BJ (cell line): ENCODE data around the gene ARHGEF28. TPM values are rescaled to one million over a fixed set of nuclear protein-coding genes. Genes with fewer than 3 reads are reported as not detected.

ENCODE experiments used
- CTCF ChIA-PET: fragments of 350-600 bp; formaldehyde crosslinking; extraction: SDS; loops from one replicate; lab custom pipeline; 2021; ENCODE audit warnings: antibody characterized with exemption, inconsistent platforms; lab: Yijun Ruan, JAX
- POLR2A ChIA-PET: fragments of 300-600 bp; sonication (Branson Sonifier 250); formaldehyde crosslinking; extraction: SDS; loops from one replicate; lab custom pipeline; 2021; ENCODE audit warnings: antibody characterized with exemption; lab: Charles Lee
- DNase-seq: peaks from one replicate; pipeline ENCODE4 v3.0.0-alpha.2; 2011; ENCODE audit warnings: low read depth
- H3K27me3 ChIP-seq: 2 replicates; pipeline ENCODE4 v1.6.0; 2011; ENCODE audit warnings: low read length; ENCODE audit not compliant: control insufficient read depth, insufficient read depth
- H3K36me3 ChIP-seq: 2 replicates; pipeline ENCODE4 v1.5.1; 2011; ENCODE audit warnings: low read length; ENCODE audit not compliant: control insufficient read depth, insufficient read depth
- H3K4me3 ChIP-seq: 2 replicates; pipeline ENCODE4 v1.5.1; 2011; ENCODE audit warnings: low read depth, mild to moderate bottlenecking, control low read depth, low read length
- CTCF ChIP-seq: IDR thresholded peaks from 2 replicates; pipeline ENCODE4 v1.5.1; 2011; ENCODE audit warnings: low read depth, mild to moderate bottlenecking, control low read depth, inconsistent platforms, low read length, moderate library complexity; ENCODE audit not compliant: insufficient read depth
- polyA plus RNA-seq: library from polyadenylated mRNA; depleted of rRNA; stranded (reverse); fragments of >200 nt; gene quantifications from 2 replicates; pipeline ENCODE4 v1.2.3, GENCODE V29; 2011

Gene ARHGEF28
- polyA plus RNA-seq, 1 experiment: 2.8 TPM

DNA sequence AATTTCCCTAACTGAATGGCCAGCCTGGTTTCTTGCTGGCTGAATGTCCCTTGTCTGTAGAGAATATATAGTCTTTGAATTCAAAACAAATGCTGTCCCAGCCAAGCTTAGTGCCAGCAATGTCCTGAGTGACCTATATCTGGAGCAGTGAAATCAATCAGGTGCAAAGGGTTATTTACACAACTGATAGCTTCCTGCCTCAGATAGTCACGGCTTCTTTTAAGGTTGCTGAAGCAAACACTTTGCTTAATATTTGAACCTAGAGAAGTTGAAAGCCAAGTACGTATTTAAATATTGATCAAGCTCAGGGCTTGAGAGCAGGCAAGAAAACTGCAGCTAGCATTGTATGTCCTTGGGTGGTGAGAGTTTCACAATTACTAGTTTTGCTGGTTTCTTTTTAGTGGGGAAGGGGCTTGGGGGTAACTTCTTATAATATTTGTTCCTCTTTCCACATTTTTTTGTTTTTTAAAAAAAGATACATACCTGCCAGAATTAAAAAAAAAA, 2.0 kb upstream of the ARHGEF28 start:
- TF ChIP-seq CTCF: no peak
- Histone ChIP-seq H3K27me3 (no peaks in the 10 kb centered on the region), H3K4me3 (no peak overlapping the region), H3K36me3 (no peaks in the 10 kb centered on the region)
- DNase-seq: no peak
- POLR2A ChIA-PET: no interaction called here
- CTCF ChIA-PET: interaction anchor here (0.6 to 2.4 kb wide), 2 partner anchors 28 to 69 kb away, joined by 3 to 7 read pairs; no protein-coding TSS in a partner anchor

GRCh38 chr5:73624888-73625287, 1.1 kb upstream of the ARHGEF28 start:
- H3K36me3 ChIP-seq: no peaks in the 10 kb centered on the region
- no peak for TF ChIP-seq CTCF
- no peak for DNase-seq
- ChIA-PET CTCF (interaction anchor here (0.6 to 2.4 kb wide), 2 partner anchors 29 to 68 kb away, joined by 3 to 7 read pairs; no protein-coding TSS in a partner anchor), POLR2A (no interaction called here)
- H3K4me3 ChIP-seq: no peak overlapping the region
- no peaks in the 10 kb centered on the region for H3K27me3 ChIP-seq

- ChIA-PET CTCF (interaction anchor here (0.7 to 2.4 kb wide), 2 partner anchors 68 to 158 kb away, joined by 5 to 7 read pairs; no protein-coding TSS in a partner anchor), POLR2A (no interaction called here)
- Histone ChIP-seq H3K4me3 (peak overlapping the region; percentile 61), H3K36me3 (no peaks in the 10 kb centered on the region), H3K27me3 (no peaks in the 10 kb centered on the region)
- no peak for DNase-seq
- no peak for TF ChIP-seq CTCF
Observed at GRCh38 chr5:73625372-73625943, 538 bp upstream of the ARHGEF28 start.

- no peaks in the 10 kb centered on the region for H3K36me3 ChIP-seq
- ChIA-PET CTCF (interaction anchor here (0.9 to 1.5 kb wide), 3 partner anchors 9 to 35 kb away, joined by 3 to 6 read pairs (median 4); no protein-coding TSS in a partner anchor), POLR2A (no interaction called here)
- no peaks in the 10 kb centered on the region for H3K27me3 ChIP-seq
- TF ChIP-seq CTCF: no peak
- DNase-seq: no peak
- peak overlapping the region; percentile 61 for H3K4me3 ChIP-seq
Observed at GRCh38 chr5:73626814-73627313, 868 bp downstream of the ARHGEF28 start.

DNA sequence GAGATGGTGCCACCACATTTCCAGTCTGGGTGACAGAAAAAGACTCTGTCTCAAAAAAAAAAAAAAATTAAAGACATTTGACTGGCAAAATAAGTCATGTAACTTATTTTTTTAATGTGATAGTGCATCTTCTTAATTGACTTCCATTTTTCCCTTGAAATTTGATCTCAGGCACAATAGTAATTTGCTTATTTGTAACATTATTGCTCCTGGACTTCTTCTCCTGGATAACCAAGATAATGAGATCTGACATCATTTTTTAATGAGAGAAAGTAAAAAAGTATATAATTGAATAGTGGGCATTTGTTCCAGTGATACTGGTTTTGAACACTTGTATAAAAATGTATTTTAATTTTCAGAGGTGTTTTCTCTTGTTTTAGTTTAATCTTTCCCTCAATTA, 3.5 kb downstream of the ARHGEF28 start:
- Histone ChIP-seq H3K27me3 (no peaks in the 10 kb centered on the region), H3K36me3 (no peaks in the 10 kb centered on the region), H3K4me3 (no peak overlapping the region)
- no peak for DNase-seq
- ChIA-PET CTCF (no interaction called here), POLR2A (no interaction called here)
- TF ChIP-seq CTCF: no peak
